ENCODE results near the gene PANK4.

DNA sequence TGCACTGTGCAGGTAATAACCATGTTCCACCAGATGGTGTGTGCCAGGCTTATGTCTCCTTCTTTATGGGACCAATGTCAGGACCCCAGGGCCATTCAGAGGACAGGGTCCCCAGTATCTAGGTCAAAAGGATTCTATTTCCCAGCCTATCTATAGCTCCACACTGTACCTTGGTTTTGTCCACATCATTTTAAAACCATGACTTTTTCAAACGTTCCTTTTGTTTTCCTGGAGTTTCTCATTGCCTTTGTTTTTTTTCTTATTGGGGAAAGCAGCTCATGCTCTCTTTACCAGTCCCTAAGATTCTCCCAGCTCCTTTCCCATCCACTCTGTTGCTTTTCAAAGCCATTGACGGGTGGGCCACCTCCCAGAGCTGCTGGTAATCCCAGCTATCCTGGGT, 37.7 kb downstream of the PANK4 start:
- TF ChIP-seq, protein P1, sequence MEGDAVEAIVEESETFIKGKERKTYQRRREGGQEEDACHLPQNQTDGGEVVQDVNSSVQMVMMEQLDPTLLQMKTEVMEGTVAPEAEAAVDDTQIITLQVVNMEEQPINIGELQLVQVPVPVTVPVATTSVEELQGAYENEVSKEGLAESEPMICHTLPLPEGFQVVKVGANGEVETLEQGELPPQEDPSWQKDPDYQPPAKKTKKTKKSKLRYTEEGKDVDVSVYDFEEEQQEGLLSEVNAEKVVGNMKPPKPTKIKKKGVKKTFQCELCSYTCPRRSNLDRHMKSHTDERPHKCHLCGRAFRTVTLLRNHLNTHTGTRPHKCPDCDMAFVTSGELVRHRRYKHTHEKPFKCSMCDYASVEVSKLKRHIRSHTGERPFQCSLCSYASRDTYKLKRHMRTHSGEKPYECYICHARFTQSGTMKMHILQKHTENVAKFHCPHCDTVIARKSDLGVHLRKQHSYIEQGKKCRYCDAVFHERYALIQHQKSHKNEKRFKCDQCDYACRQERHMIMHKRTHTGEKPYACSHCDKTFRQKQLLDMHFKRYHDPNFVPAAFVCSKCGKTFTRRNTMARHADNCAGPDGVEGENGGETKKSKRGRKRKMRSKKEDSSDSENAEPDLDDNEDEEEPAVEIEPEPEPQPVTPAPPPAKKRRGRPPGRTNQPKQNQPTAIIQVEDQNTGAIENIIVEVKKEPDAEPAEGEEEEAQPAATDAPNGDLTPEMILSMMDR (IDR thresholded peaks at IDR 0.05; ENCODE audit: extremely low read depth in 1 of 2, insufficient read depth in 1 of 2, low read depth in 1 of 2, low read length in 2 of 2), result no peak
- TF ChIP-seq POLR2A (IDR thresholded peaks at IDR 0.05; ENCODE audit: low read depth, low read length) (no peak), POLR2AphosphoS5 (IDR thresholded peaks at IDR 0.05; ENCODE audit: insufficient read depth, low read depth, low read length) (no peak), EZH2 (IDR thresholded peaks at IDR 0.05; ENCODE audit: borderline replicate concordance, low read depth, low read length, severe bottlenecking) (no peak), JUN (IDR thresholded peaks at IDR 0.05; ENCODE audit: borderline replicate concordance, insufficient read depth, insufficient read length, low read depth) (no peak), FOS (IDR thresholded peaks at IDR 0.05; ENCODE audit: borderline replicate concordance, insufficient read depth, low read length) (no peak), MYC (IDR thresholded peaks at IDR 0.05; ENCODE audit: low read depth, low read length) (no peak), GATA2 (IDR thresholded peaks at IDR 0.05; ENCODE audit: insufficient read depth, insufficient read length, low read depth, low read length) (no peak)
- TF ChIP-seq, protein P2, sequence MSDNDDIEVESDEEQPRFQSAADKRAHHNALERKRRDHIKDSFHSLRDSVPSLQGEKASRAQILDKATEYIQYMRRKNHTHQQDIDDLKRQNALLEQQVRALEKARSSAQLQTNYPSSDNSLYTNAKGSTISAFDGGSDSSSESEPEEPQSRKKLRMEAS (IDR thresholded peaks at IDR 0.05; ENCODE audit: insufficient read depth, insufficient read length), result no peak

Measured in endothelial cell of umbilical vein (primary cell).